CD4-positive, alpha-beta T cell (primary cell): ENCODE results near the gene CDK6. TPM values are rescaled to one million over a fixed set of nuclear protein-coding genes. Genes with fewer than 3 reads are reported as not detected.

Experiments used
- ATAC-seq: fragments of 200-7000 bp; cut with Tn5 transposase; one replicate; pipeline ENCODE4 v1.10.0; 2022; ENCODE audit warnings: mild to moderate bottlenecking; ENCODE audit not compliant: poor library complexity
- CTCF ChIA-PET: fragments of 350-600 bp; sonication (Branson Sonifier 250); formaldehyde crosslinking; loops from one replicate; lab custom pipeline; 2021; ENCODE audit warnings: antibody characterized with exemption, inconsistent platforms; lab: Charles Lee
- POLR2A ChIA-PET: fragments of 350-600 bp; sonication (Branson Sonifier 250); formaldehyde crosslinking; loops from one replicate; lab custom pipeline; 2021; ENCODE audit warnings: antibody characterized with exemption, inconsistent platforms; lab: Charles Lee
- DNase-seq, 14 experiments: peaks; one replicate each; pipeline ENCODE4 v3.0.0-alpha.2; 2013 to 2020; ENCODE audit warnings: mixed read lengths in 2 of 14
- H3K27ac ChIP-seq, 2 donors: one replicate each; pipeline versions ENCODE4 v1.5.1 to v1.7.0; 2013; ENCODE audit warnings: low read length in 2 of 2, low read depth in 1 of 2, mild to moderate bottlenecking in 1 of 2
- H3K27me3 ChIP-seq, 2 experiments: 1 replicate in 1 of 2; 2 replicates in 1 of 2; pipeline versions ENCODE4 v1.6.1 to v1.7.0; 2013; ENCODE audit warnings: low read length in 2 of 2, control low read depth in 1 of 2, mild to moderate bottlenecking in 1 of 2, moderate library complexity in 1 of 2; ENCODE audit not compliant: insufficient read depth in 2 of 2, control insufficient read depth in 1 of 2
- H3K36me3 ChIP-seq: one replicate; pipeline ENCODE4 v1.6.1; 2013; ENCODE audit warnings: low read length, control low read depth; ENCODE audit not compliant: insufficient read depth
- H3K4me1 ChIP-seq: one replicate; pipeline ENCODE4 v1.6.1; 2013; ENCODE audit warnings: low read length, control low read depth; ENCODE audit not compliant: insufficient read depth
- H3K4me3 ChIP-seq: one replicate; pipeline ENCODE4 v1.5.1; 2013; ENCODE audit warnings: mild to moderate bottlenecking, low read length, moderate library complexity
- H3K9me3 ChIP-seq, 2 experiments: 1 replicate in 1 of 2; 2 replicates in 1 of 2; pipeline versions ENCODE4 v1.6.1 to v1.7.0; 2013; ENCODE audit warnings: low read length in 2 of 2, mild to moderate bottlenecking in 2 of 2, control low read depth in 1 of 2, moderate library complexity in 1 of 2; ENCODE audit not compliant: control insufficient read depth in 1 of 2, insufficient read depth in 1 of 2
- H3K27ac Mint-ChIP-seq: one replicate; pipeline ENCODE4 v1.8.0; 2020; ENCODE audit warnings: mixed read lengths
- H3K27me3 Mint-ChIP-seq: one replicate; pipeline ENCODE4 v1.8.0; 2021; ENCODE audit warnings: mixed read lengths
- H3K36me3 Mint-ChIP-seq: one replicate; pipeline ENCODE4 v1.8.0; 2021; ENCODE audit warnings: low read depth, mixed read lengths
- H3K4me1 Mint-ChIP-seq: one replicate; pipeline ENCODE4 v1.8.0; 2021; ENCODE audit warnings: low read depth, mixed read lengths
- H3K4me3 Mint-ChIP-seq: one replicate; pipeline ENCODE4 v1.8.0; 2020; ENCODE audit warnings: mild to moderate bottlenecking, mixed read lengths
- H3K9me3 Mint-ChIP-seq: one replicate; pipeline ENCODE4 v1.8.0; 2020; ENCODE audit warnings: mixed read lengths
- CTCF ChIP-seq: fragments of 200-600 bp; IDR thresholded peaks from one replicate; pipeline ENCODE4 v1.8.0; 2022; ENCODE audit warnings: antibody characterized with exemption, mild to moderate bottlenecking
- intact Hi-C, 2 experiments: fragments of 100-400 bp; cut with DNase I in 1 of 2; cut with micrococcal nuclease in 1 of 2; formaldehyde crosslinking; loops; one replicate each; pipeline versions ENCODE4 v1.15.1 to v1.9.0; 2023 to 2025; cut with DNase I, micrococcal nuclease
- total RNA-seq, 174 experiments: library from RNA in 2 of 174; stranded (reverse) in 2 of 174; gene quantifications; one replicate each; pipeline ENCODE4 v1.2.3 and lab custom pipeline; 2021 to 2026

CDK6 gene
- total RNA-seq, 2 experiments from 2014 or later = 13.0 to 13.7 TPM

DNA sequence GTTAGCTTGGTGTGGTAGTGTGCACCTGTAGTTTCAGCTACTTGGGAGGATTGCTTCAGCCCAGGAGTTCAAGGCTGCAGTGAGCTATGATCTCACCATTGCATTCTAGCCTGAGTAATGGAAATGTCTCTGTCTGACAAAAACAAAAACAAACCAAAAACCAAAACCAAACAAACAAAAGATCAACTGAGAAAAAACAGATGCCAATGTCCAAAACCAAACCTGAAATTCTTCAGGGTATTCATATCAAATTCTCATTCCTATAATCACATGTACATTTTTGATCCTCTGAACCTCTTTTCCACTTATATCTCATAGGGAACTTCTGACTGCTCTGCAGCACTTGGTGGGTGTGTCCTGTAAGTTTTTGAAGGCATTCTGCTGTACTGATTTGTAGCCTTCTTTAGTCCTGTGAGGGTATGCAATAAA, 87.0 kb downstream of the CDK6 start:
- Mint-ChIP-seq H3K4me1 (peaks cover 4% of the 10 kb centered on the region), H3K36me3 (no peaks in the 10 kb centered on the region), H3K27me3 (no peaks in the 10 kb centered on the region), H3K9me3 (no peaks in the 10 kb centered on the region), H3K4me3 (no peak overlapping the region), H3K27ac (no peak overlapping the region)
- no peak overlapping the region for H3K27ac ChIP-seq
- H3K27me3 ChIP-seq = no peaks in the 10 kb centered on the region
- no peaks in the 10 kb centered on the region for H3K4me1 ChIP-seq
- ATAC-seq = no peak
- intact Hi-C loops = no loop called here
- CTCF ChIA-PET = no interaction called here
- H3K4me3 ChIP-seq = no peak overlapping the region
- no peaks in the 10 kb centered on the region for H3K36me3 ChIP-seq
- no peak for TF ChIP-seq CTCF
- no peaks in the 10 kb centered on the region for H3K9me3 ChIP-seq
- POLR2A ChIA-PET = no interaction called here
- no peak for DNase-seq

- Mint-ChIP-seq H3K4me1 (no peaks in the 10 kb centered on the region), H3K9me3 (no peaks in the 10 kb centered on the region), H3K27ac (no peak overlapping the region), H3K27me3 (no peaks in the 10 kb centered on the region), H3K4me3 (no peak overlapping the region), H3K36me3 (no peaks in the 10 kb centered on the region)
- ChIA-PET CTCF (interaction anchor here (0.8 kb wide), 1 partner anchor 9 kb away, joined by 3 read pairs; no protein-coding TSS in a partner anchor), POLR2A (no interaction called here)
- no peaks in the 10 kb centered on the region for H3K9me3 ChIP-seq
- no peak for TF ChIP-seq CTCF
- no peak overlapping the region for H3K27ac ChIP-seq
- DNase-seq (no peak), ATAC-seq (no peak)
- H3K4me1 ChIP-seq = no peaks in the 10 kb centered on the region
- no peaks in the 10 kb centered on the region for H3K27me3 ChIP-seq
- intact Hi-C loops = no loop called here
- no peak overlapping the region for H3K4me3 ChIP-seq
- no peaks in the 10 kb centered on the region for H3K36me3 ChIP-seq
Observed at GRCh38 chr7:92748495-92748894, 87.9 kb downstream of the CDK6 start.

GRCh38 chr7:92747041-92747835, 89.1 kb downstream of the CDK6 start:
- intact Hi-C loops = no loop called here
- Mint-ChIP-seq H3K36me3 (no peaks in the 10 kb centered on the region), H3K27me3 (no peaks in the 10 kb centered on the region), H3K9me3 (no peaks in the 10 kb centered on the region), H3K4me1 (no peaks in the 10 kb centered on the region), H3K27ac (no peak overlapping the region), H3K4me3 (no peak overlapping the region)
- Histone ChIP-seq H3K27me3 (no peaks in the 10 kb centered on the region), H3K4me1 (no peaks in the 10 kb centered on the region), H3K4me3 (no peak overlapping the region), H3K36me3 (no peaks in the 10 kb centered on the region), H3K9me3 (no peaks in the 10 kb centered on the region), H3K27ac (no peak overlapping the region)
- no peak for ATAC-seq
- TF ChIP-seq CTCF = no peak
- no peak for DNase-seq
- ChIA-PET POLR2A (no interaction called here), CTCF (no interaction called here)
